Immature natural killer cell (primary cell): ENCODE results near the gene EVI2A. TPM values are rescaled to one million over a fixed set of nuclear protein-coding genes. Genes with fewer than 3 reads are reported as not detected.

Experiments
- DNase-seq, 3 donors: peaks; one replicate each; pipeline ENCODE4 v3.0.0; 2022; ENCODE audit warnings: mixed read lengths in 1 of 3
- H3K27ac Mint-ChIP-seq, 6 donors: one replicate each; pipeline ENCODE4 v1.8.0; 2020; ENCODE audit warnings: mixed read lengths in 6 of 6, mild to moderate bottlenecking in 5 of 6, inconsistent platforms in 4 of 6, moderate library complexity in 3 of 6
- H3K27me3 Mint-ChIP-seq, 3 donors: one replicate each; pipeline ENCODE4 v1.8.0; 2020 to 2021; ENCODE audit warnings: low read depth in 3 of 3, mild to moderate bottlenecking in 3 of 3, mixed read lengths in 3 of 3, moderate library complexity in 3 of 3, inconsistent platforms in 1 of 3
- H3K36me3 Mint-ChIP-seq, 3 donors: one replicate each; pipeline ENCODE4 v1.8.0; 2020; ENCODE audit warnings: mixed read lengths in 3 of 3, inconsistent platforms in 2 of 3, mild to moderate bottlenecking in 2 of 3
- H3K4me1 Mint-ChIP-seq, 2 donors: one replicate each; pipeline ENCODE4 v1.8.0; 2020; ENCODE audit warnings: inconsistent platforms in 2 of 2, mild to moderate bottlenecking in 2 of 2, mixed read lengths in 2 of 2, moderate library complexity in 1 of 2
- H3K4me3 Mint-ChIP-seq, 5 donors: one replicate each; pipeline ENCODE4 v1.8.0; 2020; ENCODE audit warnings: mild to moderate bottlenecking in 5 of 5, mixed read lengths in 5 of 5, inconsistent platforms in 3 of 5, moderate library complexity in 3 of 5
- H3K9me3 Mint-ChIP-seq, 6 donors: one replicate each; pipeline ENCODE4 v1.8.0; 2020; ENCODE audit warnings: mild to moderate bottlenecking in 6 of 6, mixed read lengths in 6 of 6, inconsistent platforms in 4 of 6, moderate library complexity in 3 of 6
- polyA plus RNA-seq, 3 donors: library from polyadenylated mRNA; unstranded; fragments of 300-500 nt; fragmentation: Illumina TruSeq; gene quantifications; one replicate each; pipeline ENCODE4 v1.2.3, GENCODE V29; 2021

The EVI2A gene
- polyA plus RNA-seq, 3 donors from 2014 or later = 38.2 to 57.0 (median 45.0) TPM

DNA sequence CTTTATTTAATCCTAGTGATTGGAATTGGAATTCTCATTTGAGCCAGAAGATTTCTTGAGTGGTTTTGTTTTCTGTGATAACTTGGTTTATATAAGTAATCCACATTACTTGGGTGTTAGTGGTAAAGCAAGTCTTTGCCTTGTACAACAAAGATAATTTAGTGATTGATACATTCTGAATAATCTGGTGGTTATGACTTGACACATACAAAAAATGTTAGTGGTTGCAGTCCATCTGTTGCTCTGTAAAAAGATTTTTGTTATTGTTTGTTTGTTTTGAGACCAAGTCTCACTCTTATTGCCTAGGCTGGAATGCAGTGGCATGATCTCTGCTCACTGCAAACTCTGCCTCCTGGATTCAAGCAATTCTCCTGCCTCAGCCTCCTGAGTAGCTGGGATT lies 37.6 kb downstream of the EVI2A start:
- Mint-ChIP-seq H3K9me3 (no peaks in the 10 kb centered on the region), H3K4me1 (peaks cover 0 to 5% of the 10 kb centered on the region in 2 donors), H3K27ac (no peak overlapping the region), H3K36me3 (peaks cover 13 to 18% (median 14%) of the 10 kb centered on the region in 3 donors), H3K27me3 (peaks cover 0 to 3% (median 0%) of the 10 kb centered on the region in 3 donors), H3K4me3 (no peak overlapping the region)
- no peak for DNase-seq

DNA sequence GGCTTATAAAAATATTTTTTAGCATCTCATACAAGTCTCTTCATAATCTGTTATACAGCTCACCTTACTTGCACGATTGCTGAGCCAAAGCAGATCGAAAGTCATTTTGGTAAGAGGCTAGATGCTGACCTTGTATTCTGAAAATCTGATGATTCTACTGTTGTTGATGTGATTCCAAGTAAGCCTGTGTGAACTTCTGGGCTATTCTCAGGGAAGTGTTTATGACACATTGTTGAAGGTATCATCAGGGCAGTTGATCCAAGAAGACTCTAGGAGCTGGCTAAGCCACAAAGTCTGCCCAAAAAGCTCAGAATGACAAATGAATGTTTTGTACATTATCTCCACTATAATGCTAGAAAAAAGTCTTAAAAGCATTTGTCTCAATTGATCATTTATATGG lies 40.4 kb downstream of the EVI2A start:
- Mint-ChIP-seq H3K27me3 (peaks cover 0 to 3% (median 0%) of the 10 kb centered on the region in 3 donors), H3K36me3 (peaks cover 19 to 22% (median 20%) of the 10 kb centered on the region in 3 donors), H3K4me1 (no peaks in the 10 kb centered on the region), H3K4me3 (no peak overlapping the region), H3K9me3 (no peaks in the 10 kb centered on the region), H3K27ac (no peak overlapping the region)
- DNase-seq = no peak

DNA sequence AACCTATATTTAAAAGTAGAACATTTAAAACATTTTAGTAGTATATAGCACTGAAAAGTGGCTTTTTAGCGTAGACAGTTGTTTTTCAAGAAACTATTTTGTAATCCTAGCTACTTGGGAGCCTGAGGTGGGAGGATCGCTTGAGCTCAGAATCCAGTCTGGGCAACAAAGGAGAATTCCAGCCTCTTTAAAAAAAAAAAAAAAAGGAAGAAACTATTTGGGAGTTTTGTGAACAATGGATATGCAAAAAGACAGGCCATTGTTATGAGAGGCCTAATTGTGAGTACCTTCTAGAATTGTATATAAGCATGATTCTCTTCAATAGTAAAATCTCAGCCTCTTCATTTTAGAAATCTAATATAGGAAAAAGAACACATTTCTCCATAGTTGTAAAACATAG lies 42.0 kb downstream of the EVI2A start:
- no peak for DNase-seq
- no peak overlapping the region for H3K27ac Mint-ChIP-seq
- H3K4me1 Mint-ChIP-seq = no peaks in the 10 kb centered on the region
- H3K9me3 Mint-ChIP-seq = no peaks in the 10 kb centered on the region
- no peak overlapping the region for H3K4me3 Mint-ChIP-seq
- peaks cover 0 to 3% (median 0%) of the 10 kb centered on the region in 3 donors for H3K27me3 Mint-ChIP-seq
- H3K36me3 Mint-ChIP-seq = peaks cover 19 to 29% (median 20%) of the 10 kb centered on the region in 3 donors

DNA sequence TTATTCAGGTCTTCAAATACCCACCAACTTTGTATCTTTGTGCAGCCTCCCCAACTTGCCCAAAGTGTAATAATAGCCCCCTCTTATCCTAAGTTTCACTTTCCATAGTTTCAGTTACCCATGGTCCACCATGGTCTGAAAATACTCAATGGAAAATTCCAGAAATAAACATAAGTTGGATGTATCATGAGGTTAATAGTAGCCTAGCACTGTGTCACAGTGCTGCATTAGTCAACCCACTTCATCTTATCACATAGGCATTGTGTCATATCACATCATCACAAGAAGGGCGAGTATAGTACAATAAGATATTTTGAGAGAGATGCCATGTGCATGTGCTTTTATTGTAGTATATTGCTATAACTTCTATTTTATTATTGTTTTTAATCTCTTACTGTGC lies 46.3 kb downstream of the EVI2A start:
- H3K9me3 Mint-ChIP-seq = no peaks in the 10 kb centered on the region

DNA sequence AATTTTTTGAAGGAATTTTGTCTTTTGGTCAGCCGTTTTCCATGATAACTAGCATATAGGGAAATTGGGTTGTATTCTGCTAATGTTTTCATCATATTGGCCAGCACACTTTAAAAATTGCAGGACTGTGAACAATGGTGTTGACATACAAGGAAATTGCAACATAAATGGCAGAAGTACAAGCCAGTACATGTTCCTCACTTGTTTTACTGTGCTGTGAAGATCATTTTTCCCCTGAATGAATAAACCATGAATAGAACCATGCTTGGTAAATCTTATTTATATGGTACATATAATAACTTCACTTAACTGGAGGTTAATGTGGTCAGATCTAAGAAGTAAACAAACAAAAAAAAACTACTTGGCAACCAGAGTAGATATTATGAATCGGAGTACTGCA lies 47.2 kb downstream of the EVI2A start:
- DNase-seq = no peak
- no peaks in the 10 kb centered on the region for H3K9me3 Mint-ChIP-seq
- H3K27ac Mint-ChIP-seq = no peak overlapping the region
- no peak overlapping the region for H3K4me3 Mint-ChIP-seq
- H3K36me3 Mint-ChIP-seq = peaks cover 6 to 23% (median 22%) of the 10 kb centered on the region in 3 donors
- H3K27me3 Mint-ChIP-seq = peaks cover 0 to 3% (median 0%) of the 10 kb centered on the region in 3 donors
- no peaks in the 10 kb centered on the region for H3K4me1 Mint-ChIP-seq

More for the DNA sequence above, 46.3 kb downstream of the EVI2A start:
- Mint-ChIP-seq H3K4me3 (no peak overlapping the region), H3K27ac (peak overlapping the region in 1 of 6 donors; percentile 9), H3K27me3 (peaks cover 0 to 3% (median 0%) of the 10 kb centered on the region in 3 donors), H3K4me1 (no peaks in the 10 kb centered on the region), H3K36me3 (peaks cover 6 to 22% (median 21%) of the 10 kb centered on the region in 3 donors)
- DNase-seq = no peak

DNA sequence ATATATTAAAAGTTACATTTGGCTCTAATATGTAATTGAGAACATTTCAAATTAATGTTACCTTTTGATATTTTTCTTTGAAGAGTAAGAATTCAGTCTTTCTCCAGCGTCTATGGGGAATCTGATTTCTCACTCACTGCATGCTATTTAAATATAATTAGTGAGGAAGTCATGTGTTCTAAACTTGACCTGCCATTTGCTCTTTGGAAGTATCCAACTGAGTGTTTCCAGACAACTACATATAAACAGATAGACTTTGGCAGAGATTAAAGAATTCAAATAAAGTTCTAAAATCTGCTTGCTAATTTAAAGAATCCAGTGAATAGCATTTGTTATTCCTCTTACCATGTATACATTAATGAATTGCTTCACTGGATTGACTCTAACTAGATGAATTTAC lies 47.9 kb downstream of the EVI2A start:
- DNase-seq = no peak
- no peak overlapping the region for H3K4me3 Mint-ChIP-seq
- no peaks in the 10 kb centered on the region for H3K9me3 Mint-ChIP-seq
- H3K27ac Mint-ChIP-seq = no peak overlapping the region
- no peaks in the 10 kb centered on the region for H3K27me3 Mint-ChIP-seq
- H3K36me3 Mint-ChIP-seq = peaks cover 6 to 27% (median 26%) of the 10 kb centered on the region in 3 donors
- no peaks in the 10 kb centered on the region for H3K4me1 Mint-ChIP-seq

DNA sequence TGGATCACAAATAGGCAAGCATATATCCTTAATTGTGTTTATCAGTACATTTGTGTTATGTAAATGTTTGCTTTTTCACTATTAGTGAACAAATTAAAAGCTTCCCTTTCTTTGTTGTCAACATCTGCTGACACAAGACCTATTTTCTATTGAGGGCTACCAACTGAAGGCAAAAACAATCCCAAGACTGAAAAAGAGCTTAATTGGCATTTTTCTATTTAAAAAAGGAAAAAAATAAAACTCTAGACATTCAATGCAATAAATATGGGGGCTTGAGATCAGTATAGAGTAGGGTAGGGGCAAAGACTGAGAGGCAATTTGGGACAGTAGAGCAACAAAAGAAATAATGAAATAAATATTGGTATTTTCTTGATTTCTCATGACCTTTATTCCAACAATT lies 48.6 kb downstream of the EVI2A start:
- Mint-ChIP-seq H3K36me3 (peaks cover 9 to 27% (median 25%) of the 10 kb centered on the region in 3 donors), H3K27ac (no peak overlapping the region), H3K4me3 (no peak overlapping the region)

DNA sequence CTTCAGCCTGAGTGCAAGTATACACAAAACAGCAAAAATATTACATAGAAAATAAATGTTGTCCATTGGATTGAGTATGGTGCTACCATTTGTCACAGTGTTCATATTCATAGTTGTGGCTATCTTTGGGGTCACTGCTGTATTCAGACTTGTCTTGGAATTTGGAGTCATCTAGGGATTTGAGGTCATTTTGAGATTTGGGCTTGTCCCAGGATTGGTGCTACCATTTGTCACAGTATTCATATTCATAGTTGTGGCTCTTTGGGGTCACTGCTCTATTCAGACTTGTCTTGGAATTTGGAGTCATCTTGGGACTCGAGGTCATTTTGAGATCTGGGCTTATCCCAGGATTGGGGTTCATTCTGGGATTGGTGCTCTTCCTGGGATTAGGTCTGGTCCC lies 49.2 kb downstream of the EVI2A start:
- no peak overlapping the region for H3K27ac Mint-ChIP-seq
- no peak for DNase-seq
- H3K27me3 Mint-ChIP-seq = no peaks in the 10 kb centered on the region
- peaks cover 12 to 30% (median 27%) of the 10 kb centered on the region in 3 donors for H3K36me3 Mint-ChIP-seq
- no peaks in the 10 kb centered on the region for H3K9me3 Mint-ChIP-seq
- H3K4me1 Mint-ChIP-seq = no peaks in the 10 kb centered on the region
- H3K4me3 Mint-ChIP-seq = no peak overlapping the region

More for the DNA sequence above, 48.6 kb downstream of the EVI2A start:
- no peaks in the 10 kb centered on the region for H3K27me3 Mint-ChIP-seq
- no peaks in the 10 kb centered on the region for H3K9me3 Mint-ChIP-seq
- no peaks in the 10 kb centered on the region for H3K4me1 Mint-ChIP-seq
- DNase-seq = no peak

DNA sequence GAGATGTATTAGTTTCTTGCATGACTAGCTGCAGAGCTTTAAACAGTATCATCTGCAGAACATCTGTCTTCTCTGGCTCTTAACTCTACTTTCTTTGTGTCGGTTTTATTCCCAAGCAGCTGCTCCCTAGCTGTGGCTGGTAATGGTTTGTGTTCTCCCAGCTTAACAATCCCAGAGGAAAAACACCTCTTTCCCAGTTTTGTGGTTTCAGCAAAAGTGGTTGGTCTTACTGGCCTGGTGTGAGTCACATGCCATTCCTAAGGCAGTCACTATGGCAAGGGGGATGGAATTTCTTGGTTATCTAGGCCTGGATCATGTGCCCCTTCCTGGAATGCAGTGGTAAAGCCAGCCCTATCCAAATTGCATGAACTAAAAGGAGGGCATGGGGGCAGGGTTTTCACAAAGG lies 51.8 kb downstream of the EVI2A start:
- H3K4me1 Mint-ChIP-seq = no peaks in the 10 kb centered on the region
- H3K27me3 Mint-ChIP-seq = peaks cover 0 to 1% (median 0%) of the 10 kb centered on the region in 3 donors
- H3K36me3 Mint-ChIP-seq = peaks cover 18 to 44% (median 26%) of the 10 kb centered on the region in 3 donors
- no peak overlapping the region for H3K4me3 Mint-ChIP-seq
- DNase-seq = no peak
- H3K9me3 Mint-ChIP-seq = no peaks in the 10 kb centered on the region
- H3K27ac Mint-ChIP-seq = no peak overlapping the region

DNA sequence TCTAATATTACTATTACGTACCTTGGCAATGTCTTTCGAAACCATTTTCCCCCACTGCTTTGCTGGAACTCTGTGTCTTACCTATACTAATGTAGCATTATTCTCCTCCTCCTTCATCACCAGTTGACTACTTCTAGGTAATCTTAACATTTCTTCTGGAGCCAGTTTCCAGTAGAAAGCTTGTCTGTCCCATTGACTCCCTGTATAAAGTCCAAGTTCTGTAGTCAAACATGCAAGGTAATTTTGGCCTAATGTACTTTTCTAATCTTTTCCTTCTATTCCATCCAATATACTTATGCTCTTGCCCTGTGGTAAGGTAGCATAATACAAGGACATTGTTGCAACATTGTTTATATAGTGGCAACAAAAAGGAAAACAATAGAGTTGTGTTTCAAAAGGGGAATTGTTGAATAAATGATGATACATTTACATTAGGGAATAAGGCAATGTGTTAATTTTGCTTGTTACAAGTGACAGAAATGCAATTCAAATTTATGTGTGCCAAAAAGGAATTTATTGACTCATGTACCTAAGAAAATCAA lies 52.3 kb downstream of the EVI2A start:
- Mint-ChIP-seq H3K36me3 (peaks cover 18 to 44% (median 23%) of the 10 kb centered on the region in 3 donors), H3K27ac (no peak overlapping the region), H3K4me3 (no peak overlapping the region), H3K4me1 (no peaks in the 10 kb centered on the region), H3K27me3 (peaks cover 0 to 1% (median 0%) of the 10 kb centered on the region in 3 donors), H3K9me3 (no peaks in the 10 kb centered on the region)
- no peak for DNase-seq

Other genes starting within 250 kb of the EVI2A start
- gene NF1, start 226.6 kb downstream of the EVI2A start, polyA plus RNA-seq = 1 to 10 TPM; 2.1 to 4.7 (median 3.5) TPM
- under 1 TPM in 2 of 3 donors, not detected in 1; 0.28 to 0.40 TPM for gene OMG, start 24.4 kb downstream of the EVI2A start, polyA plus RNA-seq
- 10 to 100 TPM; 43.4 to 78.4 (median 66.4) TPM for gene EVI2B, start 7.6 kb downstream of the EVI2A start, polyA plus RNA-seq
- gene RAB11FIP4, start 70.1 kb upstream of the EVI2A start, polyA plus RNA-seq = 10 to 100 TPM; 14.2 to 41.8 (median 22.1) TPM